Right kidney (tissue), 1 donor: ENCODE measurements around the gene GCAT.
A peak's percentile ranks its signal among the peaks of the same experiment; 100 is the strongest.

Experiments
- DNase-seq: peaks from one replicate; pipeline ENCODE4 v3.0.0-alpha.2; 2016

Gene GCAT

DNA sequence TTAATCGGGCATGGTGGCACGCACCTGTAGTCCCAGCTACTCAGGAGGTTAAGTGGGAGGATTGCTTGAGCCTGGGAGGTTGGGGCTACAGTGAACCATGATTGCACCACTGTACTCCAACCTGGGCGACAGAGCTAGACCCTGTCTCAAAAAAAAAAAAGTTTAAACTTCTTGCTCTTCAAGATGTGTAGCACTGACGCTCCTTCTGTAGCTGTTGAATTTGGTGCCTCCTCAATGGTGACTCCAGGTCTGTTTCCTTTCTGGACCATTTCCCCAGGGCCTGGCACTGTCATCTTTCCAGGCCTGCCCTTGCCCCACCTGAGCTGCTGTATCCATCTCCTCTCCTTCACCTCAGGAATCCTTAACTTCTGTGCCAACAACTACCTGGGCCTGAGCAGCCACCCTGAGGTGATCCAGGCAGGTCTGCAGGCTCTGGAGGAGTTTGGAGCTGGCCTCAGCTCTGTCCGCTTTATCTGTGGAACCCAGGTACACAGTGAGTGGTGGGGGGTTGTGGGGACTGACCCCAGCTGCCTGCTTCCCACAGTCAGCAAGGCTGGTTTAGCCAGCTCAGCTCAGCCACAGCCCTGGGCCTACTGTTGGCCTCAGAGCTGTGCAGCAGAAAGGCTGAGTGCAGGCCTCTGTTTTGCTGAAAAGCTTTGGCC, 2.1 kb downstream of the GCAT start:
- DNase-seq: no peak

DNA sequence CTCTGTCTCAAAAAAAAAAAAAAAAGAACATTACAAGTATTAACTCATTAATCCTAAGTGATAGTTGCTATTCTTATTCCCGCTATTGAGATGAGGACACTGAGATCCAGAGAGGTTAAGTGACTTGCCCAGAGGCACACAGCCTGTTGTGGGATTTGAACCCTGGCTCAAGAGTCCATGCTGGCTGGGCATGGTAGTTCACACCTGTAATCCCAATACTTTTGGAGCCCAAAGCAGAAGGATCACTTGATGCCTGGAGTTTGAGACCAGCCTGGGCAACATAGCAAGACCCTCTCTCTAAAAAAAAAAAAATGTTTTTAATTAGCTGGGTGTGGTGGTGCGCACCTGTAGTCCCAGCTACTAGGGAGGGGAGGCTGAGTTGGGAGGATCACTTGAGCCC, 4.1 kb downstream of the GCAT start:
- no peak for DNase-seq

DNA sequence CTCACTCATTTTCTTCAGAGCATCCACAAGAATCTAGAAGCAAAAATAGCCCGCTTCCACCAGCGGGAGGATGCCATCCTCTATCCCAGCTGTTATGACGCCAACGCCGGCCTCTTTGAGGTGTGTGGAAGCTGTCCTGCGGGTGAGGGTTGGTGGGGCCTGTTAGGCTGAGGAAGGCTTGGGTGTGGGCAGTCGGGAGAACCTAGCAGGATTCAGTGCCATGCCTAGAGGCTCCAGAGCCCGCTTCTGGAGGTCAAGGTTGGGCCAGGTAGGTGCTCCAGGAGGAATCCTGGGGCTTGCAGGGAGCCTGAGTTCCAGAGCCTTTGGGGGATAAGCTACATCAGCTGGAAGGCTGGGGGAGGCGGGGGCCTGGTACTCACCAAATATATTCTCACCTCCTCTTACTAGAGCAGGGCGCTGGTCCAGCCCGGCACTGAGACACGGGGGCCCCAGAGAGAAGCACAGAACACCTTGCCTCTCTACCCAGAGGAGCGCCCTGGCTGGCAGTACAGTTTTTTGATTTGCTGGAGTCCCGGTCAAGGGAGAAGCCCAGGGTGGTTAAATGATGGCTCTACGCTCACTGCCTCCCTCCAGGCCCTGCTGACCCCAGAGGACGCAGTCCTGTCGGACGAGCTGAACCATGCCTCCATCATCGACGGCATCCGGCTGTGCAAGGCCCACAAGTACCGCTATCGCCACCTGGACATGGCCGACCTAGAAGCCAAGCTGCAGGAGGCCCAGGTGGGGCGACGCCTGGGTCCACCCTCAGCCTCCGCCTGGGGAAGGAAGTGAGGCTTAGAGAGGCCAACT, 5.3 kb downstream of the GCAT start:
- DNase-seq: no peak

DNA sequence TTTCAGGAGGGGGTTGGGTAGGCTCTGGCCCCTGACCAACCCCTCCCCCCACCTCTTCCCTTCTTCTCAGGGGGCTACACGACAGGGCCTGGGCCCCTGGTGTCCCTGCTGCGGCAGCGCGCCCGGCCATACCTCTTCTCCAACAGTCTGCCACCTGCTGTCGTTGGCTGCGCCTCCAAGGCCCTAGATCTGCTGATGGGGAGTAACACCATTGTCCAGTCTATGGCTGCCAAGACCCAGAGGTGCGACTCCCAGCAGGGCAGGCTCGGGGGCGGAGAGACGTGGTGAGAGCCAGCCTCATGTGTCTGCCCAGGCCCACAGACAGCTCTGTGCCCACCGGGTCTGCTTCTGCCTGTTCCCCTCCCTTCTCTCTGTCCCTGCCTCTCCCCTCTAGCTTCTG, 7.9 kb downstream of the GCAT start:
- no peak for DNase-seq

DNA sequence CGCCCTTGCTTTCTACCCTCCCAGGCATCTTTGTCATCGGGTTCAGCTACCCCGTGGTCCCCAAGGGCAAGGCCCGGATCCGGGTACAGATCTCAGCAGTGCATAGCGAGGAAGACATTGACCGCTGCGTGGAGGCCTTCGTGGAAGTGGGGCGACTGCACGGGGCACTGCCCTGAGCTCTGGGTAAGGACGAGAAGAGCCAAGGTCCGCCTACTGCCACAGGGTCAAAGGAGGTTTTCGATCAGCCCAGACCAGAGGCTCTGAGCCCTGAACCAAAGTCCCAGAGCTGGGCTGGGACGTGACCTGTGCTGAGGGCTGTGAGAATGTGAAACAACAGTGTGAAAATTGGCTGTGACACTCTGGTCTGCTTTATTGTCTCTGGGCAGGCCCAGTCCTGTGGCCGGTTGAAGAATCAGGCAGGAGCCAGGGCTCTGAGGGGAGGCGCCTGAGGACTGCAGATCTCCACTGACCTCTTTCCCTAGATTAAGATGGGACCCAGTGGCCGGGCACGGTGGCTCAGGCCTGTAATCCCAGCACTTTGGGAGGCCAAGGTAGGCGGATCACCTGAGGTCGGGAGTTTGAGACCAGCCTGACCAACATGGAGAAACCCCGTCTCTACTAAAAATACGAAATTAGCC, 8.9 kb downstream of the GCAT start:
- no peak for DNase-seq

DNA sequence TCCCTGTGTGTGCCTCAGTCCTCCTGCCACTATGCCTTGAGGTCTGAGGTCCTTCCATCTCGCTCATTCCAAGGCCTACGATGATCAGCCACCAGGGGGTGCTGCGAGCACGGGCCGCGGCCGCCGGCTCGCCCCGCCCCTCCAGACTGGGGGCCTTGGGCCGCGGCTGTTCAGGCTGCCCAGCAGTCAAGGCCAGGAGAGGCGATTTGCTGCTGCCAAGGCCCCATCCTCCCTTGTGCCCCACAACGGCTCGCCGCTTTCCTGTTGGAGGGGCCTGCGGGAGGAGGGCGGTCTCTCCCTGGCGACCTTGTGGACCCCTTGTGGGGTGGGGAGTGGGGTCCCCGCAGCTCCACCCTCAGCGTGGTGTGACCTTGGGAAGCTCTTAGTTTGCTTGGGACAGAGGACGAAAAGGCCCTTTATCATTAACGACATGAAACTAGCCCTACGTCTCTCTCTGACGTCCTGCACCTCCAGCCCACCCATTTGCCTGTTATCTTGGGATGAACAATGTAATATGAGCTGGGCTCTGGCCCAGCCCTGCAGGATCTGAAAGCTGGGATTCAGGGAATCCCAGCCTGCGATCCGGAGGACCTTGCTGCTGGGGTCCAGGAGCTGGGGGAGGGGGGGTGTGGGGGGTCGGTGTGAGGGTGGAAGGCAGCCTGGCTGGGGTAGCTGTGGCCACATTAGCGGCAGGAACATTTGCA, 10.1 kb downstream of the GCAT start:
- DNase-seq: peak; percentile 83

DNA sequence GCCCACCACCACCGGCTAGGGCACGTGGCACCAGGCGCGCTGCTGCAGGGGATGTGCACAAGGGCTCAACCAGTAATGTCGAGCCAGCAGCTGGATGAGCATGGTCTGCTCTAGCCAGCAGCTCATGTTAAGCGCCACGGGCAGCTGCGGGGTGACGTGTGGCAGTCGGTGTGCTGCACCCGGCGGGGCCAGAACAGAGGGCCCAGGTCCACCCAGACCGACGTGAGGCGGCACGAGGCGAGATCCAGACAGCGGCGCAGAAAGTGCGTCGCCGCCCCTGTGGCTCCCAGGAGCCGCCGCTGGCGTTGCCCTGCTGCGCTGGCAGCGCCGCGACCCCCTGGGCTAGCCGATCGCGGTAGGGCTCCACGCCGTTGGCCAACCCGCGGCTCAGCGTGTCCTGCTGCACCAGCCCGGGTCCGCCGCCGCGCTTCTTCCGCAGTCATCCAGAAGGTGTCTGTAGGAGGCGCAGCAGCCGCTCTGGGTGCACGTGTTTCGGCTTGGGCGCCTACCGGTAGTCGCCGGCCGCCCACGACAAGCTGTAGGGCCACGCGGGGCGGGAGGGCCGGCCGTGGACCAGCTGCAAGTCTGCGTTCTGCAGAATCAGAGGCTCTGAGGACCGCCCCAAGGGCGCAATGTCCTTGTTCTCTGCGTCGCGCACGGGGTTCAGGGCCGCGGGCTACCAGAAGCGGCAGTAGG, 10.8 kb downstream of the GCAT start:
- DNase-seq: peak; percentile 80

DNA sequence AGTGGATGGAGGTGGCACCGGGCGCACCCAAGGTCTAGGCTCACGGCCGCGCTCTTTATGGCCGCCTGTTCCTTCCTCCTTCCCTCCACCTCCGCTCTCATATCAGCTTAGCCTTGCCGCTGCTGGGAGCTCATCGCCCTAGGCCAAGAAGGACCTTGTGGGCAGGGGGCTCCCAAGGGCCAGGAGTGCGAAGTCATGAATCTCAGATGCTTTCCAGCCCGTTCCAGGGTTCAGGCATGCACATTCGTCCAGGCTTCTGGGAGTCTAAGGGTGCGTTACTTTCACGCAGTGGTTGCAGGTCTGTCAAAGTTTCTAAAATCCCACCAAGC, 11.3 kb downstream of the GCAT start:
- DNase-seq: no peak

DNA sequence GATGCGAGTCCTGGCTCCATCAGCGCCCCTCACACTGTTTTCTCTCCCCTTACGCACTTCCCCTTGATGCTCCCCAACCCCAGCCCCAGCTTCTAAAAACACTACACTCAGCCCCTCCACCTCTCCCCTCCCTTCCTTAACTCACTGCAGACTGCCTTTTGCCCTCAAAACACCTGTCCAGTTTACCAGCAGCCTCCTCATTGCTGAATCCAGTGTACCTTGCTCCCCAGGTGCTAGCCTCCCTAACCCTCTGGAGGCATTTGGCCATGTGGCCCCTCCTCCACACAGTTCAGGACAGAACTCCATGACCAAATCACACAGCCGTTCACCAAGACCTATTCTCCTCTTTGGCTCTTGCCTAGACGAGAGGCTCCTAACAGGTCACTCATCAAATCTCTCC, 12.6 kb downstream of the GCAT start:
- no peak for DNase-seq

DNA sequence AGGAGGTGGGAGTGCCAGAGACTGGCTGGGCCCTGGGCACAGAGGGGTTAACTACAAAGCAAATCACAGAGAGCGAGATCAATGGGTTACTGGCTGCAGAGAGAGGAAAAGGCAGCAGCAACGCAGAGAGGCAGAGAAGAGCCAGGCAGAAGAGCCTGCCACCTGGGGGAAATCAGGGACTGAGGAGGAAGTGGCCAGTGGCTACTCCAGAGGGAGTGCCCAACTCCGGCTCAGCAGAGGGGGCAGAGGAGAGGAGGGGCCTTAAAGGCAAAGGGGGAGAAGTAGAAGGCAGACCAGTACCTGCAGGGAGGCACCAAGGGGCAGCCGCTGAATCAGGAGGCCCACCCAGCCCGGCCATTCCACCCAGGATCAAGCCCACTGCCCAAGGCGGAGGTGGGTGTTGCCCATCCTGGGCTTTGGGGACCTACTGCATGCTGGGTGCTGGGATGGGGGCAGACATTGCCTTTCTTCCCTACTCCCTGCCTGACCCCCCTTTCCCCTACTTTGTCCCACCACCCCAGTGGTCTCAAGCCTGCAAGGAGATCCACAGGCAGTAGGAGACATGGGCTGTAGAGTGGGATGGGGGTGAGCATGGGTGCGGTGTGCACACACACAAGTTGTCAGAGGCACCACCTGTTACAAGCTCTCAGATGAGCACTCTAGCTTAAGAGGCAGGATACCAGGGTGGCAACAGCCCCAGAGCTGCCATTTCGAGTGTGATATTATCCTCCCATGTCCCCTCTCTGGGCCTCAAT, 14.5 kb downstream of the GCAT start:
- DNase-seq: no peak

DNA sequence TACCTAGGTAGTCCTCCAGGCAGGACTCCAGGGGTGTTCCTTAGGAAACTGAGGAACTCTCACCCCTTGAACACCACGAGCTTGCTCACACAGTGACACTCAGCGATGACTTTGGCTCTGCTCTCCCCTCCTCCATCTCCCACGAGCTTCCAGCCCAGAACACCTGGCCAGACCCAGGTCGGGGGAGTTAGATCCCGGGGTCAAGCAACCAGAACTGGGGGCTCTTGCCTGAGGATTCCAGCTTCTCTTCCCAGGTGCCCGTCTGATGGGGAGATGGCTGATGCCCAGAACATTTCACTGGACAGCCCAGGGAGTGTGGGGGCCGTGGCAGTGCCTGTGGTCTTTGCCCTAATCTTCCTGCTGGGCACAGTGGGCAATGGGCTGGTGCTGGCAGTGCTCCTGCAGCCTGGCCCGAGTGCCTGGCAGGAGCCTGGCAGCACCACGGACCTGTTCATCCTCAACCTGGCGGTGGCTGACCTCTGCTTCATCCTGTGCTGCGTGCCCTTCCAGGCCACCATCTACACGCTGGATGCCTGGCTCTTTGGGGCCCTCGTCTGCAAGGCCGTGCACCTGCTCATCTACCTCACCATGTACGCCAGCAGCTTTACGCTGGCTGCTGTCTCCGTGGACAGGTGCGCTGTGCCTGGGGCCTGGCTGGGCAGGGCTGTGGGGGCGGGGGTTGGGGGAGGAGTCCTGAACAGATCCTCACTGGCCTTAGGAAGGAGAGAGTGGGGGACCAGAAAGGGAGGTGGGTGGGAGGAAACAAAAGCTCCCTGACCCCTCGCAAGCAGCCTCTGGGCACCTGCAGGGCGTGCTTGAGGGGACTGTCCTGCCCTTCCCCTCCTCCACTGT, 15.6 kb downstream of the GCAT start, which contains the start of gene GALR3:
GALR3 (plus strand) TSS at position 249 of the 852 bp plus-strand sequence; CDS start at position 274, 25 bp downstream.
- DNase-seq: no peak

DNA sequence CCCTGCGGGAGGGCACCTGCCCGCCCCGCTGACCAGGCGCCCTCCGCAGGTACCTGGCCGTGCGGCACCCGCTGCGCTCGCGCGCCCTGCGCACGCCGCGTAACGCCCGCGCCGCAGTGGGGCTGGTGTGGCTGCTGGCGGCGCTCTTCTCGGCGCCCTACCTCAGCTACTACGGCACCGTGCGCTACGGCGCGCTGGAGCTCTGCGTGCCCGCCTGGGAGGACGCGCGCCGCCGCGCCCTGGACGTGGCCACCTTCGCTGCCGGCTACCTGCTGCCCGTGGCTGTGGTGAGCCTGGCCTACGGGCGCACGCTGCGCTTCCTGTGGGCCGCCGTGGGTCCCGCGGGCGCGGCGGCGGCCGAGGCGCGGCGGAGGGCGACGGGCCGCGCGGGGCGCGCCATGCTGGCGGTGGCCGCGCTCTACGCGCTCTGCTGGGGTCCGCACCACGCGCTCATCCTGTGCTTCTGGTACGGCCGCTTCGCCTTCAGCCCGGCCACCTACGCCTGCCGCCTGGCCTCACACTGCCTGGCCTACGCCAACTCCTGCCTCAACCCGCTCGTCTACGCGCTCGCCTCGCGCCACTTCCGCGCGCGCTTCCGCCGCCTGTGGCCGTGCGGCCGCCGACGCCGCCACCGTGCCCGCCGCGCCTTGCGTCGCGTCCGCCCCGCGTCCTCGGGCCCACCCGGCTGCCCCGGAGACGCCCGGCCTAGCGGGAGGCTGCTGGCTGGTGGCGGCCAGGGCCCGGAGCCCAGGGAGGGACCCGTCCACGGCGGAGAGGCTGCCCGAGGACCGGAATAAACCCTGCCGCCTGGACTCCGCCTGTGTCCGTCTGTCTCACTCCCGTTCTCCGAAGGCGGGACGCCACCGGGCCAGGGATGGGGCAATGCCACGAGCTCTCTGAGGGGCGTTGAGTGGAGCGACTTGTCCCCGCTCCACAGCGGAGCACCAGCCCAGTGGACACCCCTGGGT, 17.2 kb downstream of the GCAT start:
- DNase-seq: peak; percentile 65

DNA sequence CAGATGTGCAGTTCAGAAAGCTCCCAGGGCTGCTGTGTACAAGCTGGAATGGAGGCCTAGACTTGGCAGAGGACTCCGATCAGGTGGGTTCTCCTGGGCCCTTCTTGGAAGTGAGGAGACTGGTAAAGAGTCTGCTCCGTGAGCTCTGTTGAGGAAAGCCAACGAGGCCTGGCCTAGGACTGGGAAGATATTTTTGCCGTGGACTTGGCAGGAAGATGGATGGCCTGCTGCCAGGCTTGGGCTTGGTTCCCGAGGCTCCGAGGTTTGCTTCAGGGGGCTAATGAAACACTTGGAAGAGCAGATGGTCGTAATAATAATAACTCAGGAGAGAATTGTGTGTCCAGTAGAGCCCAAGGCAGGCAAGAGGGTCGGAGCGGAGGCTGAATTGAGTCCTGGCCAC, 19.3 kb downstream of the GCAT start:
- DNase-seq: no peak

DNA sequence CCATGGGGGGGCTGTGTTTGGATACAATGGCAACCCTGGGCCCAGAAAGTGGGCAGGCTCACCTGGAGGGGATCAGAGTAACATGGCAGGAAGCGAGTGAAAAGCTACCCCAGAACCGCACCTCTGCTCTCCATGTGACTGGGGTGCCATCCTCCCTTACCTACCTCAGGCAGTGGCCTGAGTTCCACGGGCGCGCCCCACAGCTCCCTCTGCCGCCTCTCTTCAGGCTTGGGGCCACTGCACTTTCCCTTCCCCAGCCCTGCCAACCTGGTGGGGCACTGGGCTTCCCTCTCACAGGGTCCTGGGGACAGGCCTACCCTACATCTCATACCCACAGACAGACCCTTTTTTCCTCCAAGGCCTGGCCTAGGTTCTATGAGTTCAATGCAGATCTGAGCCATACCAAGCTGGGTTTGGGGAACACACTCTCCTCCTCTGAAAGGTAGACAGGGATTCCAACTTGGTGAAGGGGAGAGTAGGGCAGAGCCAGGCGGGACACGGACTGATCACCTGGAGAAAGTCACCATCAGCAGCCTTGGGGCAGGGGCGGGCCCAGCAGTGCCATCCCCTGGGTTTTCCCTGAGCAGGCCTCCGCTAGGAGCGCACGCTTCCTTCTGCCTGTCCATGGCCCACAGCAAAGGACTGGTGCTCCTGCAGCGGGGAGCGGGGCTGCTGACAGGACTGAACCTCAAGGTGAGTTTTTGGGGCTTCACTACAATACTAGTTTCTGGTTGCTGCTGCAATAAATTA, 22.5 kb downstream of the GCAT start:
- no peak for DNase-seq

DNA sequence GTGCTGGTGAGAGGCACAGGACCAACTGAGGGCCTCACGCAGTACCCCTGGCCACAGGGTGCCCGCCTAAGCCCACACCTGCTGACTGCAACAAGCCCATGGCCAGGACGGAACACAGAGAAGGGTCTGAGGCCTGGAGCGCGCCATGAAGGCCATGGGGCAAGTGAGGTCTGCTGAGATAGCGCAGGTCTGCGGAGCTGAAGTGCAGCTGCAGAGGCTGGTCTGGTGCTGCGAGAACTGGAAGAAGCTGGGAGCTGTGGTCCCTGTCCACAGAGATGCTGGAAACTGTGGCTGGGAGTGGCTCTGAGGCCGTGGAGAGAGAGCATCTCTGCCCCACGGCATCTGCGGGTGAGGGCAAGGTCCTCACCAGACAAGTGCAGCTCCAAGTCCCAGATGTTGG, 23.7 kb downstream of the GCAT start:
- no peak for DNase-seq

DNA sequence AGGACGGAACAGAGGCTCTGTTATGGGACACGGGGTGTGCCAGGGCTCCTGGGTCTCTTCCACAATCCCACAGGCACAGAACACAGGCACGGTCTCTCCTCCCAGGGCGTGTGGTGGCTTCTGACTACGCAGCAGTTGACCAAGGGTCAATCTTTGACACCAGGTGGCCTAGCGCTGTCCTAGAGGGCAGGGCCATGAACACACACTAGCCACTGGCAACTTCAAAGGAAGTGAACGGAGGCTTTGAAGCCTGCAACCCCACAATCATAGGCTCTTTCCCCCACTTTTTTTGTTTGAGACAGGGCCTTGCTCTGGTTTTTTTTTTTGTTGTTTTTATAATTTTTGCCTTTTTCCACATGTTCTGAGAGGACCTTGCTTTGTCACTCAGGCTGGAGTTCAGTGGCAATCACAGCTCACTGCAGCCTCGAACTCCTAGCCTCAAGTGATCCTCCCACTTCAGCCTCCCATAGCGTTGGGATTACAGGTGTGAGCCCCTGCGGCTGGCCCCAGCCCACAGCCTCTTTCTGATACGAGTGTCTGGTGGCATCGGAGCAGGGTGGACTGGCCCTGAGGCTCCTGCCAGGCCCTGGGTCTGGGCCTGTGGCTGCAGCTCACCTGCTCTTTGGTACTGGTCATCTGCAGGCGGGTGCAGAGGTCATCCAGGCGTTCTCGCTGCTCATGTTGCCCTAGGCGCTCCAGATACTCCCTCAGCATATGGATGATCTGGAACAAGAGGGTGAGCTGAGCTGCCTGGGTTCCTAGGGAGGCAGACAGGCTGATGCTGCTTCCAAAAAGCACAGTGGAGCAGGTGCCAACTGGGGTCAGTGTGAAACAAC, 24.5 kb downstream of the GCAT start:
- no peak for DNase-seq

DNA sequence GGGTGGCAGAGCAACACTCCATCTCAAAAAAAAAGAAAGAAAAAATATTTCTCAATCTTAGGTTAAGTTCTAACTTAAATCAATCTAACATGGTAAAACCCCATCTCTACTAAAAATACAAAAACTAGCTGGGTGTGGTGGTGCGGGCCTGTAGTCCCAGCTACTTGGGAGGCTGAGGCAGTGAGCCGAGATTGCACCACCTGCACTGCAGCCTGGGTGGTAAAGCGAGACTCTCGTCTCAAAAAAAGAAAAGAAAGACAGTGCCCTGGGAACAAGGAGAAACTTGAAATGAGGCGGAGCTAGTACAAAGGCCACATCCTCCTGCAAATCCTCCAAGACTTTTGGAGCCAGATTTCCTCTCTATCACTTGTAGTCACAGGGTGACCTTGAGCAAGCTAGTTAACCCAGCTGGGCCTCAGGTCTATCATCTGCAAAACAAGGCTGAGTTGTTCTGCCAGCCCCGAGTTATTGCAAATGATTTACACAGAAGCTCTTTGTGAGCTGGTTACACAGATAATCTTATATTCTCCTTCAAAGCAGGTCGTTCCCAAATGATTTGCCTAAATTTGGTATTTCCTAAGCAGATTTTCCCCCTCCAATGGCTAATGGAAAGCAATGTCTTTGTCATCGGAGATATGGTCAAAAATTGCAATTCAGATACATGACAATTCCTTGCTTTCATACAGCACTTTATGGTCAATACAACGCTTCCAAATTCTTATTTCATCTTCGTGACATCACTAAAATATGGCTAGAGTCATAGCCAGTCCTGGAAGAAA, 34.5 kb downstream of the GCAT start:
- no peak for DNase-seq
